ENCODE results near the gene RNGTT.

The RNGTT gene

DNA sequence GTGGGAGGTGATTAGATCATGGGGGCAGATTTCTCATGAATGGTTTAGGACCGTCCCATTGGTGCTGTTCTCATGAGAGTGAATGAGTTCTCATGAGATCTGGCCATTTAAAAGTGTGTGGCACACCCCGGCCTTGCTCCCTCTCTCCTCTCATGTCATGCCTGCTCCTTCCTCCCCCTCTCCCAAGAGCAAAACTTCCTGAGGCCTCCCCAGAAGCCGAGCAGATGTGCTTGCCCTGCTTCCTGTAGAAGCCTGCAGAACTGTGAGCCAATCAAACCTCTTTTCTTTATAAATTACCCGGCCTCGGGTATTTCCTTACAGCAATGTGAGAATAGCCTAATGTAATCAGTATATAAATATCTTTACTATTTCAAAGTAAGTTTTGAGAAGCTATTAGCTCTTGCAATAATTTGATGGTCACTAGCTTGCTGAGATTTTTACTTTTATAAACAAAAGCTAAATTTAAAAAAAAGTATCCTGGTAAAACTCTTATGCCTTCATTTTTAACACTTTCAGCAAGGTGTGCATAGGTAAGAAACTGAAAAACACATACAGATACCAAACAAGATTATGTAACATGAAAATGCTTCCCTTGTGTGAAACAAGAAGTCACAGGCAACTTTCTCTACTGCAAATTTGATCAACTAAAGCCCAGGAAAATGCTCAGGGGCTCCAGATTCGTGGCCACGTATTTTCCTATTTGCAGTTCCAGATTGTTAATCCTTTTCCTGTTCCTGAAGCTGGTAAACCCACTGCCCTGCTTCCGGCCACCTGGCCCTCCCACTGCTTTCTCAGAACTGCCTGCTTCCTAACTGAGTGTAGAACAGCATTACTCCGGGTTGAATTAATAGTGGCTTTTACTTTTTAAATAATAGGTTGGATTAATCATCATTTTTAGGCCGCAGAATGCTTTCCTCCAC, 402.1 kb downstream of the RNGTT start:
- peak in 1 of 42 donors; percentile 37 for DNase-seq
- intact Hi-C loops (cut with DNase I): no loop called here

All from head of caudate nucleus (tissue), 42 donors.